ENCODE measurements around the gene ARL3.

DNA sequence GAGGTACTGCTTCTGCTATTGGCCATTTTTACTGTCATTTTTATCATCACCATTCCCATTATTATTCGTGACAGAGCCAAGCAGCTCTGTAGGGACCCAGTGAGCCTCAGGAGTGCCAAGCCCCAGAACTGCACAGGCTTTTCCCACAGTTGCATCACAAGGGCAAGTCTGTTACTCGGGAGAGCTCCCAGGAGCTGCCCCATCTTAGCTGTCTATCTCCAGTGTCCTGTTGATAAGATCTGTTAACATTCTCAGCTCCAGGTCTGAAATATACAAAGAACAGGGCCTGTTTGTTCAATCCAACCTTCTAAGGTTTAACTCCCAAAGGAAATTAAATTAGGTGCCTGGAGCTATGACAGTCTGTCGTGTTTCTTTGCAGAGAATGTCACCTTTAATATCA is 90.1 kb downstream of the ARL3 start:
- TF ChIP-seq, protein P1, sequence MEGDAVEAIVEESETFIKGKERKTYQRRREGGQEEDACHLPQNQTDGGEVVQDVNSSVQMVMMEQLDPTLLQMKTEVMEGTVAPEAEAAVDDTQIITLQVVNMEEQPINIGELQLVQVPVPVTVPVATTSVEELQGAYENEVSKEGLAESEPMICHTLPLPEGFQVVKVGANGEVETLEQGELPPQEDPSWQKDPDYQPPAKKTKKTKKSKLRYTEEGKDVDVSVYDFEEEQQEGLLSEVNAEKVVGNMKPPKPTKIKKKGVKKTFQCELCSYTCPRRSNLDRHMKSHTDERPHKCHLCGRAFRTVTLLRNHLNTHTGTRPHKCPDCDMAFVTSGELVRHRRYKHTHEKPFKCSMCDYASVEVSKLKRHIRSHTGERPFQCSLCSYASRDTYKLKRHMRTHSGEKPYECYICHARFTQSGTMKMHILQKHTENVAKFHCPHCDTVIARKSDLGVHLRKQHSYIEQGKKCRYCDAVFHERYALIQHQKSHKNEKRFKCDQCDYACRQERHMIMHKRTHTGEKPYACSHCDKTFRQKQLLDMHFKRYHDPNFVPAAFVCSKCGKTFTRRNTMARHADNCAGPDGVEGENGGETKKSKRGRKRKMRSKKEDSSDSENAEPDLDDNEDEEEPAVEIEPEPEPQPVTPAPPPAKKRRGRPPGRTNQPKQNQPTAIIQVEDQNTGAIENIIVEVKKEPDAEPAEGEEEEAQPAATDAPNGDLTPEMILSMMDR (IDR thresholded peaks at IDR 0.05), result no peak
- TF ChIP-seq POLR2A (IDR thresholded peaks at IDR 0.05) (no peak), EP300 (IDR thresholded peaks at IDR 0.05) (no peak)

All from suprapubic skin (tissue), 3 donors.